Breast epithelium (tissue), 4 donors: ENCODE data around the gene KLHL36. TPM values are rescaled to one million over a fixed set of nuclear protein-coding genes. Genes with fewer than 3 reads are reported as not detected.

ENCODE experiments used
- DNase-seq, 2 donors: peaks; one replicate each; pipeline ENCODE4 v3.0.0-alpha.2; 2019; ENCODE audit warnings: low spot score in 2 of 2
- H3K27ac ChIP-seq, 2 donors: fragments of 200-600 bp; sonication (generic) in 1 of 2; one replicate each; pipeline ENCODE4 v1.5.1; 2016 to 2019; ENCODE audit warnings: mild to moderate bottlenecking in 1 of 2
- H3K27me3 ChIP-seq, 2 donors: fragments of 200-600 bp; sonication (generic) in 1 of 2; one replicate each; pipeline versions ENCODE4 v1.5.1 to v1.6.0; 2017 to 2019; ENCODE audit warnings: control low read depth in 1 of 2, mild to moderate bottlenecking in 1 of 2
- H3K36me3 ChIP-seq: fragments of 200-600 bp; one replicate; pipeline ENCODE4 v1.5.1; 2019
- H3K4me1 ChIP-seq, 2 donors: fragments of 200-600 bp; sonication (generic); one replicate each; pipeline ENCODE4 v1.5.1; 2016 to 2019; ENCODE audit warnings: control low read depth in 1 of 2
- H3K4me3 ChIP-seq, 3 donors: fragments of 200-600 bp; sonication (generic); 1 replicate in 2 of 3; 2 replicates in 1 of 3; pipeline ENCODE4 v1.5.1; 2016 to 2019; ENCODE audit warnings: mild to moderate bottlenecking in 3 of 3, moderate library complexity in 2 of 3
- H3K9me3 ChIP-seq, 2 donors: fragments of 200-600 bp; sonication (generic) in 1 of 2; one replicate each; pipeline ENCODE4 v1.5.1; 2016 to 2019; ENCODE audit warnings: control low read depth in 1 of 2
- CTCF ChIP-seq, 3 donors: fragments of 450-650 bp; IDR thresholded peaks; one replicate each; pipeline ENCODE4 v1.5.1; 2016 to 2017; ENCODE audit warnings: antibody characterized with exemption in 3 of 3, mild to moderate bottlenecking in 3 of 3, moderate library complexity in 3 of 3
- POLR2A ChIP-seq: fragments of 450-650 bp; IDR thresholded peaks from one replicate; pipeline ENCODE4 v1.6.1; 2016; ENCODE audit warnings: antibody characterized with exemption, mild to moderate bottlenecking, moderate library complexity
- POLR2AphosphoS5 ChIP-seq, 3 donors: sonication (generic); formaldehyde crosslinking; IDR thresholded peaks; one replicate each; pipeline ENCODE4 v1.6.1; 2017; ENCODE audit warnings: antibody characterized with exemption in 3 of 3
- intact Hi-C: fragments of 100-400 bp; cut with DNase I; formaldehyde crosslinking; loops from one replicate; pipeline ENCODE4 v1.15.1; 2023; ENCODE audit warnings: low total_unique reads
- total RNA-seq, 3 donors: library from RNA; depleted of rRNA; stranded (reverse); fragments of >200 nt; gene quantifications; one replicate each; pipeline ENCODE4 v1.1.0, GENCODE V29; 2016

KLHL36 gene
- total RNA-seq, 3 donors from 2014 or later: 51.5 to 61.4 (median 59.4) TPM

GRCh38 chr16:84613408-84614072 is 34.8 kb upstream of the KLHL36 start:
- H3K36me3 ChIP-seq: no peaks in the 10 kb centered on the region
- no peak for TF ChIP-seq CTCF (IDR thresholded peaks at IDR 0.05)
- TF ChIP-seq POLR2AphosphoS5 (IDR thresholded peaks at IDR 0.05): no peak
- no peak for TF ChIP-seq POLR2A
- no peak for DNase-seq
- peak overlapping the region in 1 of 2 donors; percentile 34 for H3K27ac ChIP-seq
- intact Hi-C loops: loop anchor here (1.0 to 10.0 kb wide), 2 partner anchors 13 to 99 kb away; no protein-coding TSS in a partner anchor
- H3K9me3 ChIP-seq: no peaks in the 10 kb centered on the region
- peak overlapping the region in 1 of 3 donors; percentile 35 for H3K4me3 ChIP-seq
- H3K27me3 ChIP-seq: no peaks in the 10 kb centered on the region
- H3K4me1 ChIP-seq: no peaks in the 10 kb centered on the region

DNA sequence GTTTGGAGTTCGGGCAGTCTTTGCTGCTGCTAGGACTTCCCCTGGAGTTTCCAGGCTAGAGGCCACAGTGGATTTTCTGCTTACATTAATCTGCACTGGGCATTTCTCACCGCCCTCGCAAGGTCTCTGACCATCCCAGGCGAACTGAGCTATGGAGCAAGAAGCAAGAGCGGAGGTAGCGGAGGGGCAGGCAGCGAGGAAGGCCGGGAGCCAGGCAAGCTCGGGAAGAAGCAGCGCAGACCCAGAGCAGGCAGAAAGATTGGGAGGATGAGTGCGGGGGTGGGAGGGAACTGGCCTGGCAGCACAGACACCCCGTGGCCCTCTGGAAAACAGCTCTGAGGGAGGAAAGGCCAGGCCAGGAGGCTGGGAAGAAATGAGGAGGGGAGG is 34.2 kb upstream of the KLHL36 start:
- Histone ChIP-seq H3K4me3 (peak overlapping the region in 1 of 3 donors; percentile 35), H3K4me1 (no peaks in the 10 kb centered on the region), H3K36me3 (no peaks in the 10 kb centered on the region), H3K9me3 (no peaks in the 10 kb centered on the region), H3K27ac (peak overlapping the region in 1 of 2 donors; percentile 34), H3K27me3 (no peaks in the 10 kb centered on the region)
- intact Hi-C loops: loop anchor here (10.0 kb wide), 1 partner anchor 99 kb away; no protein-coding TSS in a partner anchor
- TF ChIP-seq POLR2A: no peak
- no peak for TF ChIP-seq POLR2AphosphoS5 (IDR thresholded peaks at IDR 0.05)
- TF ChIP-seq CTCF (IDR thresholded peaks at IDR 0.05): no peak
- no peak for DNase-seq

- H3K4me3 ChIP-seq: no peak overlapping the region
- intact Hi-C loops: loop anchor here (10.0 kb wide), 1 partner anchor 100 kb away; no protein-coding TSS in a partner anchor
- no peaks in the 10 kb centered on the region for H3K27me3 ChIP-seq
- H3K9me3 ChIP-seq: no peaks in the 10 kb centered on the region
- no peak for DNase-seq
- no peaks in the 10 kb centered on the region for H3K36me3 ChIP-seq
- H3K4me1 ChIP-seq: no peaks in the 10 kb centered on the region
- H3K27ac ChIP-seq: peak overlapping the region in 1 of 2 donors; percentile 34
- TF ChIP-seq POLR2AphosphoS5 (IDR thresholded peaks at IDR 0.05): no peak
- TF ChIP-seq POLR2A: no peak
- no peak for TF ChIP-seq CTCF (IDR thresholded peaks at IDR 0.05)
Measured at GRCh38 chr16:84614623-84614967, 33.7 kb upstream of the KLHL36 start.

- Histone ChIP-seq H3K4me3 (no peak overlapping the region), H3K4me1 (no peaks in the 10 kb centered on the region), H3K27me3 (no peaks in the 10 kb centered on the region), H3K9me3 (no peaks in the 10 kb centered on the region), H3K27ac (peak overlapping the region in 1 of 2 donors; percentile 34), H3K36me3 (no peaks in the 10 kb centered on the region)
- DNase-seq: no peak
- intact Hi-C loops: loop anchor here (10.0 kb wide), 1 partner anchor 100 kb away; no protein-coding TSS in a partner anchor
- no peak for TF ChIP-seq CTCF (IDR thresholded peaks at IDR 0.05)
- TF ChIP-seq POLR2AphosphoS5 (IDR thresholded peaks at IDR 0.05): no peak
- TF ChIP-seq POLR2A: no peak
Measured at GRCh38 chr16:84614968-84615813, 33.1 kb upstream of the KLHL36 start.

DNA sequence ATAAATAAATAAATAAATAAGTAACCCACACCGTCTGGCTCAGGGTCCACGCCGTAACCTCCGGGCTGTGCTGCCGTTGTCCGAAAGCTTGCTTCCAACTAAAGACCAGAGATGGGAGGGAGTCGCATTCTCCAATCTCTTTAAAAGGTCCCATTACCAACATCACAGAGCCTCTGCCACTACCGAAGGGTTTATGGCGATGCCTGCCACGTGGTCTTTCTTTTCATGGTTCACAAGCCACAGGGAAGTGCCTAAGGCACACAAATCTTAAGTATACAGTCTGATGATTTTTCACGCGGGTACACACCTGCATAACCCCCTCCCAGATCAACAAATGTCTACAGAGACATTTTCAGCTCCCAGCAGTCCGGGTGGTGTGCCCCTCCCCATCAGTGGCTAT is 31.8 kb upstream of the KLHL36 start:
- Histone ChIP-seq H3K4me1 (no peaks in the 10 kb centered on the region), H3K27ac (no peak overlapping the region), H3K9me3 (no peaks in the 10 kb centered on the region), H3K27me3 (no peaks in the 10 kb centered on the region), H3K4me3 (peak overlapping the region; percentile 69 to 76 (median 72)), H3K36me3 (no peaks in the 10 kb centered on the region)
- DNase-seq: no peak
- intact Hi-C loops: loop anchor here (10.0 kb wide), 1 partner anchor 102 kb away; no protein-coding TSS in a partner anchor
- no peak for TF ChIP-seq POLR2AphosphoS5 (IDR thresholded peaks at IDR 0.05)
- TF ChIP-seq POLR2A: no peak
- TF ChIP-seq CTCF (IDR thresholded peaks at IDR 0.05): no peak
